Nephron progenitor cell (in vitro differentiated cells): ENCODE measurements around the gene CRTC1.

Source experiments
- DNase-seq: peaks from one replicate; pipeline ENCODE4 v3.0.0; 2021
- H3K27ac Mint-ChIP-seq: 2 replicates; pipeline ENCODE4 v1.8.0; 2021; ENCODE audit warnings: mild to moderate bottlenecking, moderate library complexity, mixed read lengths
- H3K27me3 Mint-ChIP-seq: 2 replicates; pipeline ENCODE4 v1.8.0; 2021; ENCODE audit warnings: mild to moderate bottlenecking, low read depth, mixed read lengths; ENCODE audit not compliant: poor library complexity
- H3K36me3 Mint-ChIP-seq: 2 replicates; pipeline ENCODE4 v1.8.0; 2021; ENCODE audit warnings: low read depth, mixed read lengths
- H3K4me1 Mint-ChIP-seq: 2 replicates; pipeline ENCODE4 v1.8.0; 2021; ENCODE audit warnings: mixed read lengths
- H3K4me3 Mint-ChIP-seq: 2 replicates; pipeline ENCODE4 v1.8.0; 2021; ENCODE audit warnings: mild to moderate bottlenecking, moderate library complexity, mixed read lengths
- H3K9me3 Mint-ChIP-seq: 2 replicates; pipeline ENCODE4 v1.8.0; 2021; ENCODE audit warnings: mild to moderate bottlenecking, moderate library complexity, mixed read lengths
- TF ChIP-seq, protein P1 (sequence below): fragments of 200-600 bp; sonication (generic); IDR thresholded peaks from 2 replicates; pipeline ENCODE4 v1.5.0; 2021; ENCODE audit warnings: antibody characterized with exemption

The CRTC1 gene

DNA sequence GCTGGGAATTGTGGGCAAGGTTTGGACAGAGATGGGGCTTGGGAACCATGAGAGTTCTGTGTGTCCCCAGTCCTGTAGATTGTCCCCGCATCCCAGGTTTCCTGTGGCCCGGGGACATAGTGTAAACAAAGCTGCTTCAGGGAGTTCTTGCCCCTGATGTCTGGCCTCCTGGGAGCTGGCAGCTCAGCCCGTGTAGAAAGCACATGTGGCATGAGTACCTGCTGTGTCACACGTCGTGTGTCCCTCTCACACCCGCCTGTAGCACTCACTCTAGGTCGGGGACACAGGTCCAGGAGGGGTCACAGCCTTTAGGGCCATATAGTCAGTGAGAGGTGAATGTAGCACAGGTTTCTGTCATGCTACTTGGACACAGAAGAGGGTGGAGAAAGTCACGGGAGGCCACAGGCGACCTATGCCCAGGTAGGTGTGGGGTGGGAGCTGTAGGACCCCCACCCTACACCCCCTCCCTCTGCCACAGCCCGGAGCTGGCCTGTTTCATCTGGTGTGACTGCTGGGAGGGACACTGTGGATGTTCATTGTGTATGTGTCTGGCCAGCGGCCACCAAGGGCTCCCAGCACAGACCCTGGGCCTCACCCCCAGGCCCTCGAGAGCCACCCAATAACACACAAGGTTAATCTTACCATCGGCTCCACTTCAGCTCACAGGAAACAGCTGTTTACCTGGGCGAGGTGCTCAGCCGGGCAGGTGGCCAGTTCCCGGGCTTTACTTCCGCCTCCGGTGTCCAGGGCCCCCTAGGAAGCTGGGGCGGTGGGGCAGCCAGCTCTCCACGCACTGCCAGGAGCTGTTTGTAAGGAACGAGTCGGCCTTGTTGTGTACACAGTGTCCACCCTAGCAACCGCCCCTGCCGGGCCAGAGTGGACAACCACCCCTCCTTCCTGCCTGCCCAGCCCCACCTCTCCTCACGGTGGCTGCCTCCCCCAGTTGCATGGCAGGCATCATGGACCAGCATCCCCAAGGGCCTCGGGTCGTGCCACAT lies 57.9 kb downstream of the CRTC1 start:
- H3K27me3 Mint-ChIP-seq: peaks cover 4% of the 10 kb centered on the region
- peaks cover 60% of the 10 kb centered on the region for H3K4me1 Mint-ChIP-seq
- no peaks in the 10 kb centered on the region for H3K36me3 Mint-ChIP-seq
- no peak for DNase-seq
- H3K9me3 Mint-ChIP-seq: no peaks in the 10 kb centered on the region
- H3K4me3 Mint-ChIP-seq: no peak overlapping the region
- TF ChIP-seq, protein P1, sequence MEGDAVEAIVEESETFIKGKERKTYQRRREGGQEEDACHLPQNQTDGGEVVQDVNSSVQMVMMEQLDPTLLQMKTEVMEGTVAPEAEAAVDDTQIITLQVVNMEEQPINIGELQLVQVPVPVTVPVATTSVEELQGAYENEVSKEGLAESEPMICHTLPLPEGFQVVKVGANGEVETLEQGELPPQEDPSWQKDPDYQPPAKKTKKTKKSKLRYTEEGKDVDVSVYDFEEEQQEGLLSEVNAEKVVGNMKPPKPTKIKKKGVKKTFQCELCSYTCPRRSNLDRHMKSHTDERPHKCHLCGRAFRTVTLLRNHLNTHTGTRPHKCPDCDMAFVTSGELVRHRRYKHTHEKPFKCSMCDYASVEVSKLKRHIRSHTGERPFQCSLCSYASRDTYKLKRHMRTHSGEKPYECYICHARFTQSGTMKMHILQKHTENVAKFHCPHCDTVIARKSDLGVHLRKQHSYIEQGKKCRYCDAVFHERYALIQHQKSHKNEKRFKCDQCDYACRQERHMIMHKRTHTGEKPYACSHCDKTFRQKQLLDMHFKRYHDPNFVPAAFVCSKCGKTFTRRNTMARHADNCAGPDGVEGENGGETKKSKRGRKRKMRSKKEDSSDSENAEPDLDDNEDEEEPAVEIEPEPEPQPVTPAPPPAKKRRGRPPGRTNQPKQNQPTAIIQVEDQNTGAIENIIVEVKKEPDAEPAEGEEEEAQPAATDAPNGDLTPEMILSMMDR: no peak
- peak overlapping the region; percentile 69 for H3K27ac Mint-ChIP-seq

DNA sequence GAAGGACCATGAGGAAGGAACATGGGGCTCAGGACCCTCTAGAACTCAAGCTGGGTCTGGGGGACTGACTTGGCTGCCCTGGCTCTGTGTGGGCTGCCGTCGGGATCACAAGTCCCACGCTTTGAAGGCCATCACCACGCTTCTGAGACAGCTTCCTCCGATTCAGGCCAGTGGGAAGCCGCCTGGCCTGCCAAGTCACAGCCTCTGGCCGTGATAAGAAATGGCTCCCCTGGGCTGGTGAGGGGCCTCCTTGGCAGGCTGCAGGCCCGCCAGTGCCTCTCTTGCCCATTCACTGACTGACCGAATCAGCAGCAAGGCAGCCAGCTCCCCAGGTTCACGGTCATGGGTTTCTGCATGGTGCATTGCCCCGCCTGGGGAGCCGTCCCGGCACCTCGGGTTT lies 58.8 kb downstream of the CRTC1 start:
- DNase-seq: no peak
- H3K4me3 Mint-ChIP-seq: no peak overlapping the region
- TF ChIP-seq, protein P1: no peak
- no peaks in the 10 kb centered on the region for H3K36me3 Mint-ChIP-seq
- H3K4me1 Mint-ChIP-seq: peaks cover 68% of the 10 kb centered on the region
- peaks cover 4% of the 10 kb centered on the region for H3K27me3 Mint-ChIP-seq
- no peaks in the 10 kb centered on the region for H3K9me3 Mint-ChIP-seq
- H3K27ac Mint-ChIP-seq: no peak overlapping the region

DNA sequence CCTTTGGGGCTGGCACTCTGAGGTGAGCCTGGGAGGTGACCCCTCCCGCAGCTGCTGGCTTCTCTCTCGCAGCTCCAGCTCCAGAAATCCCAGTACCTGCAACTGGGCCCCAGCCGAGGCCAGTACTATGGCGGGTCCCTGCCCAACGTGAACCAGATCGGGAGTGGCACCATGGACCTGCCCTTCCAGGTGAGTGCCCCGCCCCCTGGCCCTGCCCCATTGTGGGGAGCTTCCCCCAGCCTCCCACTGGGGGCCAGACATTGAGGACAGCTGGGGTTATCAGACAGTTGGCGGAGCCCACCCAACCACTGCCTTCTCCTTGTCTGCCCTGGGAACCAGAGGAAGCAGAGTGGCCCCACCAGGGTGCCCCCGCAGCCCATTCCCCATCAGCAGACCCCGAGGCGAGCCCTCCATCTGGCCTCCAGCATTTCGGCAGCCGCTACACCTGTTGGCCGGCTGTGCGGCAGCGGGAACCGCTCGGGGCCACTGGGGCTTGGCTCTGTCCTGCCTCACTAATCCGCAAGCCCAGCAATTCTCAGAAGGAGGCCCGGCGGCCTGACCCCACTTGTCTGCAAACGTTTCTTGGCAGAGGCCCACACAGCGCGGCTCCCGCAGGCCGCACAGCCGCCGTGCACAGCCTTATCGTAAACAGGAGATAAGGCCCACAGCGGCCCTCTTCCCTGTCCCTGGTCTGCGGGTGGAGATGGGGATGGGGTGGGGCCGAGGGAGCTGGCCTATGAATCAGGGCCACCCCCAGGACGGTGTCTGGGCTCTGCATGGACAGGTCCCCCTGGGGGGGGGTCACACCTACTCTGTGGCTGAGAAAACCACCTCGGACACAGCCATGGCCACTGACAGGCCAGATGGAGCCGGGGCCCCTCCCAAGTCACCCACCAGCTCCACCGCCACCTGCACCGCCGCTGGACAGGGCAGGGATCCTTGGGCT lies 59.6 kb downstream of the CRTC1 start:
- Mint-ChIP-seq H3K4me3 (no peak overlapping the region), H3K36me3 (no peaks in the 10 kb centered on the region), H3K4me1 (peaks cover 60% of the 10 kb centered on the region), H3K27ac (no peak overlapping the region), H3K27me3 (peaks cover 4% of the 10 kb centered on the region), H3K9me3 (no peaks in the 10 kb centered on the region)
- DNase-seq: no peak
- TF ChIP-seq, protein P1: no peak

DNA sequence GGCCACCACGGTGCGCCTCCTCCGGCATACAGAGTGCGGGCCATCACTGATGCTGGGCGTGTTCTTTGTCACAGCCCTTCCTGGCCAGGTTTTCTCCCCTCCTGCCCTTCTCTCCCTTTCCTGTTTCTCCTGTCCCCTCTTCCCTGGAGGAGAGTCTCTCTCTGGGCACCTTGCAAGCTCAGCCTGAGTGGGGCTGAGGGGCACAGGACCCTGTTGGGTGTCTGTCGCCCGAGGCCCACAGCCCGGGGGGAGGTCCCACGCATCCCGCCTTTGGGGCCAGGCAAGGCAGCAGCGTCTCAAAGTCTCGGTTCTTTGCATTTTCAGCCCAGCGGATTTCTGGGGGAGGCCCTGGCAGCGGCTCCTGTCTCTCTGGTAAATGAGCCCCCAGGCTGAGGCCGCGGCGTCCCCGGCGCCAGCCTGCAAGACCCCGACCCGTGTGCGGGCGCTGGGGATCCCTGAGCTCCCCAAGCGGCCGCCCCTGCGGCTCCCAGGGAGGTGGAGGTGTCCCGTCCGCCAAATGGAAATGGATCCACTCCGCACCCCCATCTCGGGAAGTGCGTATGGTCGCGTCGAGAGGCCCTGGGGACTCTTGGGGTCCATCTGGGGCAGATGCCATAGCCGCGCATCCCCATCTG lies 60.4 kb downstream of the CRTC1 start:
- no peak for DNase-seq
- TF ChIP-seq, protein P1: no peak
- Mint-ChIP-seq H3K9me3 (no peaks in the 10 kb centered on the region), H3K36me3 (no peaks in the 10 kb centered on the region), H3K27ac (no peak overlapping the region), H3K4me3 (no peak overlapping the region), H3K4me1 (peaks cover 60% of the 10 kb centered on the region), H3K27me3 (peaks cover 4% of the 10 kb centered on the region)

DNA sequence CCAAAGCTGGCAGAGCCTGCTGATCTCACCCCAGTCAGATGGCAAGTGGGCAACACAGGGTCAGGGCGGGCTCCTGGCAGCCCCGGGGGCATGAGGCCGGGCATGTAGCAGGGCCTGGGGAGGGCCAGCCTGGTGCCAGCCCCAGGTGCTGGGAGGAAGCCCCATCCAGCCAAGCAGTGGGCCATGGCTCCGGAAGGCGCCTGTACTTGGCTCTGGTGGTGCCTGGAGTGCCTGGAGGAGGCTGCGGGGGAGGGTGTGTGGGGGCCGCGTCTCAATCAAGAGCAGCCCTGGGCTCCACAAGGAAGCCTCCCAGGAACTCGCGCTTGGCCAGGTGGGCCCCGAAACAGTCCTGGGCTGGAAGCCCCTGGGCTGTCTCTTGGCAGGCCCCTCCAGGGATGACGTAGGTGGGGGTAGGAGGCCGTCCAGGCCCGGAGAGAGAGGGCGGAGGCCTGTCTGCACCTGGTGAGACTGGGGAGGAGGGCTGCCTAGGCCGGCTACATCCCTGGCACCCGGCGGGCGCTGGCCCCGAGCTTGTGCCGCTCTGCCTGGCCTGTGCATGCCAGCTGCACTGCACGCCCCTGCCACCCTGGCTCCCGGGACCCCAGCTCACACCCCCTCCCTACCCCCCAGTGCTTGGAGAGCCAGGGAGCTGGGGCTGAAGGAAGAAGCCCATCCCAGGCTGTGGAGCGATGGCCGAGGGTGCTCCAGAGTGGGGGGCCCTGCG lies 61.7 kb downstream of the CRTC1 start:
- no peaks in the 10 kb centered on the region for H3K9me3 Mint-ChIP-seq
- H3K4me1 Mint-ChIP-seq: peaks cover 60% of the 10 kb centered on the region
- DNase-seq: no peak
- TF ChIP-seq, protein P1: no peak
- H3K27me3 Mint-ChIP-seq: peaks cover 4% of the 10 kb centered on the region
- H3K36me3 Mint-ChIP-seq: no peaks in the 10 kb centered on the region
- H3K27ac Mint-ChIP-seq: no peak overlapping the region
- no peak overlapping the region for H3K4me3 Mint-ChIP-seq
